ENCODE results near the gene WLS.

The WLS gene

DNA sequence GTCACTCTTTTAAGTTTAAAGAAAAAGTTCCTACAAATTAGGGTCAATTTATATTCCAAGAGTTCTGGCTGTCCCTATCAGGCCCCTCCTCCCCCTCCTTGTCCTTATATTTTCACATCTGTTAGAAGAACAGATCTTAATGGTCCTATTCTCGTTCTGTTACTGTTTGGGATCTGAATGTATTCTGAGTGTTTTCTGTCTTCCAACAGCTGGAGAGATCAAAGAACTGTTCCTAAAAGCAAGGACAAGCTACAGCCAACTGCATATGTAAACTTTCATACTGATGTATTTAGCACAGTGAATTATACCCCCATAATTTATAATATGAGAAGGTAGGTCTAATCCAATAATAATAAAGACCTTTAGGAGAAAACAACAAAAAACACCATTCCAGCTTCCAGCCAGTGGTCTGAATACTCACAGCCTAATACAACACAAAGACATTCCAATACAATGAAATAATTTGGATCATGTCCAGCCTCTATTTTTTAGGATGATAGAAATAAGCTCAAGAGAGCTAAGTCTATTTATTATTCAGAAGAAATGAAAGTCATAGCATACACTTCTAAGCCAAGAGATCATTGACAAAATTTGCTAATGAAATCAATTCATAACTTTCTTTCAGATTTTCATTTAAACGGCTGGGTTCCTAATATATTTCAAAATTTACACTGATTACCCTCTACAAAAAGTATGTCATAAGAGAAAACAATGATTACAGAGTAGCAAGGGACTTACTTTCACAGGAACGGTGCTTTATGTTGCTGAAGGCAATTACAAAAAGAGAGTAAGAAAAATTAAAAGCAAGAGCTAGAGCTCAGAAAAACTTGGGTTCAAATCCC, 25.3 kb downstream of the WLS start:
- no peak for TF ChIP-seq TCF12 (IDR thresholded peaks at IDR 0.05; ENCODE audit: low read depth)
- TF ChIP-seq EGR1 (IDR thresholded peaks at IDR 0.05): no peak
- TF ChIP-seq NFIC (IDR thresholded peaks at IDR 0.05): peak; percentile 41; the same call in 1 of the 2 replicates
- no peak for TF ChIP-seq ZBTB7A (IDR thresholded peaks at IDR 0.05; ENCODE audit: low read depth)

DNA sequence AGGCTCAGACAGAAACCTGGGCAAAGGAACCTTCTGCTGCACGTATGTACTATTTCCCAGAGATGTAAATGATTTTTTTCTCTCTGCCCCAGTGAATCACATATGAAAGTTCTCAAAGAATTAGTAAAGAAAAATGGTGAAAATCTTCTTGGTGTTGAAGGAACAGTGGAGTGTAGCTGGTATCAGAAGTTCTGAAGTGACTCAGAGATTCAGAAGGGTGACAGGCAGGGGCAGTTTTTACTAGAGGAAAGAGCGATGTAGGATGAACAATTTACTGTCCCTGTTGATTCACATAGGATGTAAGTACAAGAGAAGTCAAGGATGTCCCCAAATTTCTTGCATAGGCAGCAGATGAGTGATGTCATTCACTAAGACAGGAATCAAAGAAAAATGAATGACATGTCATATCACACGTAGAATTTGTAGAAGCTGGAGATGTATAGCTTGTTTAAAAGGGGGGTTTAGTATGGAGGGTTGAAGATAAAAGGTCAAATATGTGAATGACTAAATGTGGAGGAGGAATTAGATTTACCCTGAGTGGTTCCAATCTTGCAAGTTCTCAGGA, 26.4 kb downstream of the WLS start:
- TF ChIP-seq CEBPB (IDR thresholded peaks at IDR 0.05): no peak
- TF ChIP-seq USF1 (IDR thresholded peaks at IDR 0.05): no peak
- TF ChIP-seq REST (IDR thresholded peaks at IDR 0.05; ENCODE audit: low read depth): no peak

- TF ChIP-seq CREB1 (IDR thresholded peaks at IDR 0.05; ENCODE audit: low read depth): no peak
- TF ChIP-seq TEAD4 (IDR thresholded peaks at IDR 0.05): no peak
- no peak for TF ChIP-seq CEBPB (IDR thresholded peaks at IDR 0.05)
Observed at GRCh38 chr1:68204977-68205630, 27.2 kb downstream of the WLS start.

- TF ChIP-seq TCF12 (IDR thresholded peaks at IDR 0.05; ENCODE audit: low read depth) (peak; percentile 18; the same call in 1 of the 2 replicates), YY1 (IDR thresholded peaks at IDR 0.05; ENCODE audit: low read depth) (no peak), MAX (IDR thresholded peaks at IDR 0.05) (no peak), EP300 (IDR thresholded peaks at IDR 0.05; ENCODE audit: borderline replicate concordance) (peak; percentile 46; the same call in 1 of the 2 replicates), NFIC (IDR thresholded peaks at IDR 0.05) (peak; percentile 77), EGR1 (IDR thresholded peaks at IDR 0.05) (no peak), TEAD4 (IDR thresholded peaks at IDR 0.05) (peak; percentile 42; the same call in 1 of the 2 replicates), CEBPB (IDR thresholded peaks at IDR 0.05) (no peak; the same call in 1 of the 2 replicates)
Observed at GRCh38 chr1:68202239-68202832, 30.0 kb downstream of the WLS start.

- TF ChIP-seq CREB1 (IDR thresholded peaks at IDR 0.05; ENCODE audit: low read depth) (no peak), MAX (IDR thresholded peaks at IDR 0.05) (no peak), TEAD4 (IDR thresholded peaks at IDR 0.05) (no peak), NFIC (IDR thresholded peaks at IDR 0.05) (no peak), CEBPB (IDR thresholded peaks at IDR 0.05) (no peak)
Observed at GRCh38 chr1:68201546-68202238, 30.6 kb downstream of the WLS start.

- no peak for TF ChIP-seq CEBPB (IDR thresholded peaks at IDR 0.05)
- no peak for TF ChIP-seq YY1 (IDR thresholded peaks at IDR 0.05; ENCODE audit: low read depth)
- TF ChIP-seq ZBTB7A (IDR thresholded peaks at IDR 0.05; ENCODE audit: low read depth): no peak
- no peak for TF ChIP-seq TEAD4 (IDR thresholded peaks at IDR 0.05)
- TF ChIP-seq NFIC (IDR thresholded peaks at IDR 0.05): no peak
- no peak for TF ChIP-seq CREB1 (IDR thresholded peaks at IDR 0.05; ENCODE audit: low read depth)
Observed at GRCh38 chr1:68199603-68200002, 32.7 kb downstream of the WLS start.

GRCh38 chr1:68198752-68199151, 33.6 kb downstream of the WLS start:
- TF ChIP-seq RAD21 (IDR thresholded peaks at IDR 0.05; ENCODE audit: low read depth) (no peak), TCF12 (IDR thresholded peaks at IDR 0.05; ENCODE audit: low read depth) (no peak), EP300 (IDR thresholded peaks at IDR 0.05; ENCODE audit: borderline replicate concordance) (no peak)

DNA sequence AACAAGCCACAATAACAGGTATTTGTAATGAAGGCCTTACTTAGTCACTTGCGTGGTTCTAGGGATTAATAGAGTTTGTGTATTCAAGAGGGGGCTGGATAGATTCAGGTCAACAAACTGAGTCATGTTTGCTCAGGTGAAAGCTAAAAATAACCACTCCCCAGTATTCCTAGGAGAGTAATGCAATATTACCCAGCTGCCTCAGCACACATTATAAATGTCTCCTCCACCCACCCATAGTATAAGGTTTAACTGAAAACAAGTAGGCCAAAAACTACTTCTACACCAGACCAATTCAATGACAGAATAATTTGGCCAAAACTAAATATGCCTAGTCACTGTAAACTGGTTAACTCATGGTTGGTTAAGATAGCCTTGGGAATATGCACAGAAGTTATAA, 34.4 kb downstream of the WLS start:
- TF ChIP-seq EGR1 (IDR thresholded peaks at IDR 0.05) (no peak), FOXM1 (IDR thresholded peaks at IDR 0.05; ENCODE audit: borderline replicate concordance, low read depth) (no peak), TEAD4 (IDR thresholded peaks at IDR 0.05) (no peak), CREB1 (IDR thresholded peaks at IDR 0.05; ENCODE audit: low read depth) (no peak), REST (IDR thresholded peaks at IDR 0.05; ENCODE audit: low read depth) (no peak), TCF12 (IDR thresholded peaks at IDR 0.05; ENCODE audit: low read depth) (no peak)
